ENCODE measurements around the gene NTRK2. TPM values are rescaled to one million over a fixed set of nuclear protein-coding genes. Genes with fewer than 3 reads are reported as not detected.

Gene NTRK2
- total RNA-seq, 1 experiment from 2014 or later, result not detected

DNA sequence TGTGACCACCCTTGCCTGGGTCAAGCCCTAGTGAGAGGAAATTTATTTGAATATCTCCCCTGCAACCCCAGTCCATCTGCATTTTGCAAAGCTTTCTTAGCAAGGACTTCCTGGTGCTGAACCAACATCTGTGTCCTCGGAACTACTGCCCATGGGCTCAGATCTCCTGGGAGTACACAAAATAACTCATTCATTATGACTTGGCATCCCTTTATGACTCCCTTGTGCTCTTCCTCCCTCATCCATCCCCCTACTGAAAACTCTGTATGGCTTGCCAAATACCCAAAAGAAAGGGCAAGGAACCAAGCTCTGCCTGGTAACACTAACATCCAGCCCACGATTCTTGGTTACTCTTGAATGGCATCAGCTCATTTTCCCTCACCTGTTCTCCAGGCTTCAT, 368.5 kb downstream of the NTRK2 start:
- Histone ChIP-seq H3K27ac (ENCODE audit: low read depth, low read length) (no peak overlapping the region), H2AFZ (ENCODE audit: low read depth, low read length, poor library complexity, severe bottlenecking) (no peak overlapping the region), H3K9me3 (ENCODE audit: control insufficient read depth in 1 of 2, insufficient read depth in 1 of 2, low read depth in 1 of 2, low read length in 2 of 2) (no peaks in the 10 kb centered on the region), H3K36me3 (ENCODE audit: control insufficient read depth in 1 of 2, insufficient read depth in 2 of 2, low read length in 2 of 2) (no peaks in the 10 kb centered on the region), H3K4me1 (ENCODE audit: control insufficient read depth in 1 of 2, insufficient read depth in 2 of 2, low read length in 2 of 2) (no peaks in the 10 kb centered on the region), H3K4me3 (replicated peaks in 1 of 2; ENCODE audit: low read depth in 1 of 2, low read length in 2 of 2) (no peak overlapping the region), H4K20me1 (ENCODE audit: insufficient read depth) (no peaks in the 10 kb centered on the region), H3K27me3 (ENCODE audit: insufficient read depth, low read length) (peaks cover 29% of the 10 kb centered on the region), H3K9me2 (ENCODE audit: insufficient read depth) (no peaks in the 10 kb centered on the region), H3K4me2 (ENCODE audit: low read length) (no peak overlapping the region), H3K9ac (ENCODE audit: low read length) (no peak overlapping the region), H3K79me2 (ENCODE audit: insufficient read depth, low read length) (no peaks in the 10 kb centered on the region)
- ChIA-PET RAD21 (ENCODE audit: low non-redundant PET in 1 of 2, low total read pairs in 2 of 2, uncharacterized antibody in 2 of 2, unreplicated experiment in 2 of 2) (no interaction called here), CTCF (no interaction called here), POLR2A (no interaction called here)
- BruUV-seq (replicated peaks), result no TSS peak
- intact Hi-C loops (cut with micrococcal nuclease), result no loop called here
- no peak for DNase-seq (ENCODE audit: low read depth, low spot score)
- TF ChIP-seq EZH2phosphoT487 (IDR thresholded peaks at IDR 0.05; ENCODE audit: borderline replicate concordance), result no peak
- TF ChIP-seq, protein P1, sequence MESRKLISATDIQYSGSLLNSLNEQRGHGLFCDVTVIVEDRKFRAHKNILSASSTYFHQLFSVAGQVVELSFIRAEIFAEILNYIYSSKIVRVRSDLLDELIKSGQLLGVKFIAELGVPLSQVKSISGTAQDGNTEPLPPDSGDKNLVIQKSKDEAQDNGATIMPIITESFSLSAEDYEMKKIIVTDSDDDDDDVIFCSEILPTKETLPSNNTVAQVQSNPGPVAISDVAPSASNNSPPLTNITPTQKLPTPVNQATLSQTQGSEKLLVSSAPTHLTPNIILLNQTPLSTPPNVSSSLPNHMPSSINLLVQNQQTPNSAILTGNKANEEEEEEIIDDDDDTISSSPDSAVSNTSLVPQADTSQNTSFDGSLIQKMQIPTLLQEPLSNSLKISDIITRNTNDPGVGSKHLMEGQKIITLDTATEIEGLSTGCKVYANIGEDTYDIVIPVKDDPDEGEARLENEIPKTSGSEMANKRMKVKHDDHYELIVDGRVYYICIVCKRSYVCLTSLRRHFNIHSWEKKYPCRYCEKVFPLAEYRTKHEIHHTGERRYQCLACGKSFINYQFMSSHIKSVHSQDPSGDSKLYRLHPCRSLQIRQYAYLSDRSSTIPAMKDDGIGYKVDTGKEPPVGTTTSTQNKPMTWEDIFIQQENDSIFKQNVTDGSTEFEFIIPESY (IDR thresholded peaks at IDR 0.05; ENCODE audit: extremely low read depth, insufficient replicate concordance, low read length), result no peak
- TF ChIP-seq, protein P2, sequence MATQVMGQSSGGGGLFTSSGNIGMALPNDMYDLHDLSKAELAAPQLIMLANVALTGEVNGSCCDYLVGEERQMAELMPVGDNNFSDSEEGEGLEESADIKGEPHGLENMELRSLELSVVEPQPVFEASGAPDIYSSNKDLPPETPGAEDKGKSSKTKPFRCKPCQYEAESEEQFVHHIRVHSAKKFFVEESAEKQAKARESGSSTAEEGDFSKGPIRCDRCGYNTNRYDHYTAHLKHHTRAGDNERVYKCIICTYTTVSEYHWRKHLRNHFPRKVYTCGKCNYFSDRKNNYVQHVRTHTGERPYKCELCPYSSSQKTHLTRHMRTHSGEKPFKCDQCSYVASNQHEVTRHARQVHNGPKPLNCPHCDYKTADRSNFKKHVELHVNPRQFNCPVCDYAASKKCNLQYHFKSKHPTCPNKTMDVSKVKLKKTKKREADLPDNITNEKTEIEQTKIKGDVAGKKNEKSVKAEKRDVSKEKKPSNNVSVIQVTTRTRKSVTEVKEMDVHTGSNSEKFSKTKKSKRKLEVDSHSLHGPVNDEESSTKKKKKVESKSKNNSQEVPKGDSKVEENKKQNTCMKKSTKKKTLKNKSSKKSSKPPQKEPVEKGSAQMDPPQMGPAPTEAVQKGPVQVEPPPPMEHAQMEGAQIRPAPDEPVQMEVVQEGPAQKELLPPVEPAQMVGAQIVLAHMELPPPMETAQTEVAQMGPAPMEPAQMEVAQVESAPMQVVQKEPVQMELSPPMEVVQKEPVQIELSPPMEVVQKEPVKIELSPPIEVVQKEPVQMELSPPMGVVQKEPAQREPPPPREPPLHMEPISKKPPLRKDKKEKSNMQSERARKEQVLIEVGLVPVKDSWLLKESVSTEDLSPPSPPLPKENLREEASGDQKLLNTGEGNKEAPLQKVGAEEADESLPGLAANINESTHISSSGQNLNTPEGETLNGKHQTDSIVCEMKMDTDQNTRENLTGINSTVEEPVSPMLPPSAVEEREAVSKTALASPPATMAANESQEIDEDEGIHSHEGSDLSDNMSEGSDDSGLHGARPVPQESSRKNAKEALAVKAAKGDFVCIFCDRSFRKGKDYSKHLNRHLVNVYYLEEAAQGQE (IDR thresholded peaks at IDR 0.05; ENCODE audit: low read depth), result no peak
- no peak for TF ChIP-seq POLR2AphosphoS5 (IDR thresholded peaks at IDR 0.05; ENCODE audit: low read depth, low read length)
- TF ChIP-seq JUND (IDR thresholded peaks at IDR 0.05), result no peak
- no peak for TF ChIP-seq TCF7L2 (IDR thresholded peaks at IDR 0.05; ENCODE audit: borderline replicate concordance, extremely low read depth, insufficient read depth, insufficient read length)
- TF ChIP-seq ZFX (IDR thresholded peaks at IDR 0.05), result no peak
- TF ChIP-seq ELF1 (IDR thresholded peaks at IDR 0.05; ENCODE audit: borderline replicate concordance, low read depth), result no peak
- TF ChIP-seq EZH2 (IDR thresholded peaks at IDR 0.05), result no peak
- TF ChIP-seq, protein P3, sequence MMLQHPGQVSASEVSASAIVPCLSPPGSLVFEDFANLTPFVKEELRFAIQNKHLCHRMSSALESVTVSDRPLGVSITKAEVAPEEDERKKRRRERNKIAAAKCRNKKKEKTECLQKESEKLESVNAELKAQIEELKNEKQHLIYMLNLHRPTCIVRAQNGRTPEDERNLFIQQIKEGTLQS (IDR thresholded peaks at IDR 0.05), result no peak
- TF ChIP-seq FOSL1 (IDR thresholded peaks at IDR 0.05; ENCODE audit: low read depth), result no peak
- TF ChIP-seq CBX3 (IDR thresholded peaks at IDR 0.05; ENCODE audit: low read depth), result no peak
- TF ChIP-seq, protein P4, sequence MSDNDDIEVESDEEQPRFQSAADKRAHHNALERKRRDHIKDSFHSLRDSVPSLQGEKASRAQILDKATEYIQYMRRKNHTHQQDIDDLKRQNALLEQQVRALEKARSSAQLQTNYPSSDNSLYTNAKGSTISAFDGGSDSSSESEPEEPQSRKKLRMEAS (IDR thresholded peaks at IDR 0.05), result no peak
- no peak for TF ChIP-seq ZNF274 (IDR thresholded peaks at IDR 0.05; ENCODE audit: low read depth, low read length)
- TF ChIP-seq, protein P5, sequence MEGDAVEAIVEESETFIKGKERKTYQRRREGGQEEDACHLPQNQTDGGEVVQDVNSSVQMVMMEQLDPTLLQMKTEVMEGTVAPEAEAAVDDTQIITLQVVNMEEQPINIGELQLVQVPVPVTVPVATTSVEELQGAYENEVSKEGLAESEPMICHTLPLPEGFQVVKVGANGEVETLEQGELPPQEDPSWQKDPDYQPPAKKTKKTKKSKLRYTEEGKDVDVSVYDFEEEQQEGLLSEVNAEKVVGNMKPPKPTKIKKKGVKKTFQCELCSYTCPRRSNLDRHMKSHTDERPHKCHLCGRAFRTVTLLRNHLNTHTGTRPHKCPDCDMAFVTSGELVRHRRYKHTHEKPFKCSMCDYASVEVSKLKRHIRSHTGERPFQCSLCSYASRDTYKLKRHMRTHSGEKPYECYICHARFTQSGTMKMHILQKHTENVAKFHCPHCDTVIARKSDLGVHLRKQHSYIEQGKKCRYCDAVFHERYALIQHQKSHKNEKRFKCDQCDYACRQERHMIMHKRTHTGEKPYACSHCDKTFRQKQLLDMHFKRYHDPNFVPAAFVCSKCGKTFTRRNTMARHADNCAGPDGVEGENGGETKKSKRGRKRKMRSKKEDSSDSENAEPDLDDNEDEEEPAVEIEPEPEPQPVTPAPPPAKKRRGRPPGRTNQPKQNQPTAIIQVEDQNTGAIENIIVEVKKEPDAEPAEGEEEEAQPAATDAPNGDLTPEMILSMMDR (IDR thresholded peaks at IDR 0.05 in 2 of 3, conservative IDR thresholded peaks at IDR 0.05 in 1 of 3; ENCODE audit: borderline replicate concordance in 1 of 3, insufficient read depth in 1 of 3, low read depth in 2 of 3, low read length in 2 of 3), result no peak
- TF ChIP-seq SIN3A (IDR thresholded peaks at IDR 0.05; ENCODE audit: low read depth), result no peak
- no peak for TF ChIP-seq RAD21 (IDR thresholded peaks at IDR 0.05; ENCODE audit: low read depth)
- TF ChIP-seq YY1 (IDR thresholded peaks at IDR 0.05; ENCODE audit: extremely low read depth, insufficient replicate concordance, low read depth, low read length), result no peak
- TF ChIP-seq EGR1 (IDR thresholded peaks at IDR 0.05; ENCODE audit: low read depth), result no peak
- no peak for TF ChIP-seq CEBPB (IDR thresholded peaks at IDR 0.05; ENCODE audit: low read depth)
- ATAC-seq, result no peak

Data from HCT116 (cell line).